ENCODE results near the gene KIF1A.

The KIF1A gene

GRCh38 chr2:240817496-240818292 is 2.3 kb downstream of the KIF1A start:
- DNase-seq = no peak

DNA sequence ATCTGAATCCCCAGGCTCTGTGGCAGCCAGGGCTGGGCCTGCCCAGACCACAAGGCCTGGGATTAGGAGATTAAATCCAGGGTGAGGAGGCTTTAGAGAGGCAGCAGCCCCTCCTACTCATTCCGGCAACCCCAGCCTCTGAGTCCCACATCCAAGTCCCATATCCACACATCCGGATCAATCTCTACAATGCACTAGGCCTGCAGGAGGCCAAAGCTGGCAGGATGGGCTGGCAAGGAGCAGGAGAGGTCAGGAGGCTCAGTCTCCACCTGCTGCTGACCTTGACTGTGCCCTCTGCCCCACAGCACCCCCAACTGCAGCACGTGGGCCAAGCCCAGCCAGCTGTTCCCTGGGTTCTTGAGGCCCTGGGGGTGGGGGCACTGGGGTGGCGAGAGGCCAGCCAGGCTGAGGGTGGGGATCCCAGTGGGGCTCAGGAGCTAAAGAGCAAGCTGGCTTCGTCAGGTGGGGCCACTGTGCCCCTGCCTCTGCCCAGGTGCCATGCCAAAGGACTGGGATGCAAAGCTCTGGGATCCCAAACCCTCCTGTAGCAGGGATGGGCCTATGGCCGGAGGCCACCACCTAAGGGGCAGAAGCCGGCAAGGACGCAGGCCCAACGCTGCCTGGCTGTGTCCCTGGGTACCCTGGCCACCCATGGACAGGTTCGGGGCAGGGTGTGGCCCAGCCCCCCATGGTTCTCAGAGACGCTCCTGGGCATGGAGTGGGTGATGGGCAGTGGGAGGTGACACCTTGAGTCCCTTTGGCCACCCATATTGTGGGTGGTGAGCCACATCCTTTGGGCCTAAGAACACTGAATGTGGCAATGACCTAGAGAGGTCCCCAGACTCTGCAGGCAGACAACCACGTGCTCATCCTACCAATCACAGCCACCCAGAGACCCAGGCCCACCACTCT is 3.2 kb downstream of the KIF1A start:
- DNase-seq = no peak

GRCh38 chr2:240815761-240816583 is 4.0 kb downstream of the KIF1A start:
- DNase-seq = no peak

GRCh38 chr2:240814946-240815760 is 4.9 kb downstream of the KIF1A start:
- DNase-seq = no peak

- DNase-seq = no peak
Observed at GRCh38 chr2:240814280-240814679, 5.7 kb downstream of the KIF1A start.

DNA sequence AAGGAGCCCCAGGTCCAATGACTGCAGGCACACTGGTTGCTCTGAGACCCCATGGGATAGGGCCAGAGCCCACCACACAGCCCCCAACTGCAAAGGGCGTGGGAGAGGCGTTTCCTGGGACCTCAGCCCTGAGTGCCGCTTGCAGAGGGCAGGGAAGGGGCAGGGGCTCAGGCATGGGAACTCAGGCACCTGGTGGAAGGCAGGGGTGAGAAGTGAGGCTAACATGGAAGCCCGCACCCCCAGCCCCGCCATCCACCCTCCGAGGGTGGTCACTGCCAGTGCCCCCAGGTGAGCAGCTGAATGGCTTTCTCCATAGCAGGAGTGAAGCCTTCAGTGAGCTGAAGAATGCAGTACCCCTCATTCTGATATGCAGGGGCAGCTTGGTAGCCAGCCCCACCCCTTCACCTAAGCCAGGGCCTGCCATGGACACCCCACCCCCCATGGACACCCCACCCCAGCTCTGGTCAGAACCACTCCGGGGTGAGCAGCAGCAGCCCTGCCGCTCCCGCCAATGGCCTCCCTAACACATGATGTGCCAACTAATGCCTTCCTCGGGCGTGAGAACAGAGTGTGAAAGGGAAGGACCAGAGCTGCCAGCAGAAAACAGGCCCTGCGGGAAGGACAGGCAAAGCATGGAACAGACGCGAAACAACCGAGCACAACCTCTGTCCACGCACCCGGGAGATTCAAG is 6.6 kb downstream of the KIF1A start:
- DNase-seq = no peak

- DNase-seq = no peak
Observed at GRCh38 chr2:240812721-240813120, 7.3 kb downstream of the KIF1A start.

- no peak for DNase-seq
Observed at GRCh38 chr2:240812301-240812680, 7.7 kb downstream of the KIF1A start.

- DNase-seq = no peak
Observed at GRCh38 chr2:240811346-240812300, 8.4 kb downstream of the KIF1A start.

DNA sequence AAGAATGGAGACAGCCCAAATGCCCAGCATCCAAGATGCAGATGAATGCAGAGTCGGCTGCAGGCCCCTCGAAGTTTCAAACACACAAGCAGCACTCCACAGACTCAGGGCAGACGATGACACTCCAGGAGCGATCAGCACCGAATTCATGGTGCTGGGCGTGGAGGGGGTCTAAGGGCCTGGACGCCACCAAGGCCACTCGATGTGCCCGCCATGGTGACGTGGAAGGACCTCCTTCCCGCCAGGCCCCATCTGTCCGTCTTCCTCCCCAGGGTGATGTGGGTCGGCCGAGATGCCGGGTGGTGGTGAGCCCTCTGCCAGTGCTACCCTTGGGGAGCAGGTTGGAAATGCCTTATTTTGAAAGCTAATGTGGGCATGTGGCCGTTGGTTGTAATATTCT is 9.4 kb downstream of the KIF1A start:
- no peak for DNase-seq

DNA sequence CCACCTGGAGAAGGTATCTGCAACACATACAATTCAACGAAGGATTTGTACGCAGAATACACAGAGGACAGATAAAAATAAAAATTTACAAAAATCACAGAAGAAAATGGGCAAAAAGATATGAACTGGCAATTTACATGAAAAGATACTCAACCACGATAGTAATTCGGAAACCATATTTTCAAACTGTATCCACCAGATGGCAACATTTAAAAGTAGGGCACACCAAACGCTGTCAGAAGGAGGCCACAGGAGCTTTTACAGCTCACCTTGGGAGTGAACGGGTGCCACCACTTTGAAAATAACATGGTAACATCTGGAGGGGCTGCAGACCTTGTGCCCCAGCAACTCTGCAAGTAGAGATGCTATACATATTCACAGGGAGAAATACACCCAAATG is 9.8 kb downstream of the KIF1A start:
- no peak for DNase-seq

DNA sequence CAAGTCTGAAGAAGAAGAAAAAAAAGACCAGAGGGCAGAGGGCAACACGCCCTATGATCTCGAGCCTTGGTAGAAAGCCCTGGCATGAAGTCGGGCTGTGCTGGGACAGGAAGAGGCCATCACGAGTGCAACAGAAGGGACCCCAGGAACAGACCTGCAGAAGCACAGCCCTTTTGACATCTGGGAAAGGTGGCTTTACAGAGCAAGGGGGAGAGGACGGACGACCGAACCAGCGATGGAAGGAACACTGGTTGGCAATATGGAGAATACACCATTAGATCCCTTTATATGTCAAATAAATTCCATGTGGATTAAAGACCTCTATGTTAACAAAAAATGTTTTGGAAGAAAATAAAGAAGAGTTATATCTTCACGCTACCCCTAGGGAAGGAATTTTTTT is 10.7 kb downstream of the KIF1A start:
- DNase-seq = no peak

- no peak for DNase-seq
Observed at GRCh38 chr2:240806459-240806858, 13.6 kb downstream of the KIF1A start.

DNA sequence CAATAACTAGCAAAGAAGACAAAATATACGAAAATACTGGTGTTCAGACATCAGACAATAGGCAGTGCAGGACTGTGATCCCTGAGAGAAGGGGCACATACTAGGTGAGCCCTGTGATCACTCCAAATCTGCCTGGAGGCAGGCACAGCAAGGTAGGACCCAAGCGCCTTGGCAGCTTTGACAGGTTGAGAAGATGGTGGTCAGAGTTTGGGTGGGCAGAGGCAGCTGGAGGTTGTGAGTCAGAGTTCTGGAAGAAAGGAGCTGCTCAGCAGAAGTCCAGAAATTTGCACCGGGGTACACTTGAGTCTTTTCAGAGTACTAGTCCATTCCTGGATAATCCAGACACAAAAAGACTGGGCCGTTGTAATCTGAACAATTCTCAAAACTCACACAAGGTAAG is 14.0 kb downstream of the KIF1A start:
- DNase-seq = no peak

DNA sequence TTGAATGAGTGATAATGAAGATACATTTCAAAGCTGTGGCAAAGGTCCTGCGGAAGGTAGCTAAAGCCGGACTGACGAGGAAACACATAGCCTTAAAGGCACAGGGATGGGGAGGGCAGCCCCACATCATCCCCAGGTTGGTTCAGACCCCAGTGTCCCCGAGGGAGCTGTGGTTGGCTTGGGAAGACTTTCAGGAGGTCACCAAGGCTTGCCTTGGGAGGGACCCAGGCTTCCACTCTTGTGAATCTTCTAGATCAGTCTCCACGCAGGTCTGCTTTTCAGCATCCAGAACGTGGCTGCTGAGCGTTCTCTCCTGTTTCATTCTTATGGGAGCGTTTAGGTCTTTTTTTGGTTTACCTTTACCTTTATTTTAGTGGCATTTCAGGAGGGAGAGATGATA is 16.8 kb downstream of the KIF1A start:
- DNase-seq = no peak

- no peak for DNase-seq
Observed at GRCh38 chr2:240799033-240799820, 20.8 kb downstream of the KIF1A start.

DNA sequence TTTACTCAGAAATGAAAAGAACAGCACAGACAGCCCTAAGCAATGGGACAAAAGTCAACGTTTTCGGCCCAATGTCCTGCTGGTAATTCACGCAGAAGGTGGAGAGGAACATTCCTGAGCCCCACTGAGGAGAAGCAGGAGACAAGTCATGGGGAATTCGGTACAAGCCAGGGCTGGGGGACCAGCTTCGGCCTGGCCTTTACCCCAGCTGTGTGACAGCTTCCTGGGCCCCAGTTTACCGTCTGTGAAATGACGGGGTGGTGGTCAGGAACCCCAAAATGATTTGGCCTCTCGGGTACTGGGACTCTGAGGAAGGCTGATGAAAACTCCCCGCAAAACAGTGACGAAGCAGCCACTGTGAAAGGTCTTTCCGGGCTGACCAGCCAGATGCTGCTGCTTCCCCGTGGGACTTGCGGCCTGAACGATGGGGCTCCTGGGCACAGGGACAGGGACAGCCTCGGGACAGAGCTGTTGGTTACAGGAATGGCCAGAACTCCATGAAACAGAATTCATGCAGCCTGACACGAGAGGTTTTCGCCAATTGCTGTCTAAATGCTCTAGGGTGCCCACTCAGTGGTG is 21.6 kb downstream of the KIF1A start:
- DNase-seq = no peak

- no peak for DNase-seq
Observed at GRCh38 chr2:240797914-240798313, 22.1 kb downstream of the KIF1A start.

- no peak for DNase-seq
Observed at GRCh38 chr2:240797500-240797895, 22.5 kb downstream of the KIF1A start.
